KMS-11 (cell line): ENCODE data around the gene LRRC28.

ENCODE experiments used
- H2AFZ ChIP-seq: fragments of 200-600 bp; sonication (generic); 2 replicates; pipeline ENCODE4 v1.6.1; 2016; ENCODE audit warnings: antibody characterized with exemption, mixed run types, low read depth
- H3K27ac ChIP-seq: fragments of 200-600 bp; sonication (generic); 2 replicates; pipeline ENCODE4 v1.6.1; 2016; ENCODE audit warnings: mild to moderate bottlenecking, mixed run types
- H3K27me3 ChIP-seq: fragments of 200-600 bp; sonication (generic); 2 replicates; pipeline ENCODE4 v1.6.1; 2017; ENCODE audit warnings: mild to moderate bottlenecking, low read depth, mixed run types, moderate library complexity; ENCODE audit not compliant: insufficient read depth
- H3K36me3 ChIP-seq: fragments of 200-600 bp; sonication (generic); 2 replicates; pipeline ENCODE4 v1.6.1; 2017; ENCODE audit warnings: mild to moderate bottlenecking, mixed run types; ENCODE audit not compliant: insufficient read depth
- H3K4me1 ChIP-seq: fragments of 200-600 bp; sonication (generic); 2 replicates; pipeline ENCODE4 v1.6.1; 2016; ENCODE audit warnings: mild to moderate bottlenecking, low read depth, mixed run types; ENCODE audit not compliant: poor library complexity, severe bottlenecking
- H3K4me2 ChIP-seq: fragments of 200-600 bp; sonication (generic); 2 replicates; pipeline ENCODE4 v1.7.0; 2016; ENCODE audit warnings: mild to moderate bottlenecking, mixed run types
- H3K4me3 ChIP-seq: fragments of 200-600 bp; sonication (generic); IDR thresholded peaks from 2 replicates; pipeline ENCODE4 v1.6.1; 2017; ENCODE audit warnings: low read depth, low read length, mixed read lengths; ENCODE audit not compliant: insufficient read depth
- H3K79me2 ChIP-seq: fragments of 200-600 bp; sonication (generic); 2 replicates; pipeline ENCODE4 v1.6.1; 2016; ENCODE audit warnings: low read depth, mixed run types; ENCODE audit not compliant: insufficient read depth
- H3K9ac ChIP-seq: fragments of 200-600 bp; sonication (generic); 2 replicates; pipeline ENCODE4 v1.6.1; 2016; ENCODE audit warnings: mild to moderate bottlenecking, mixed run types
- H4K20me1 ChIP-seq: fragments of 200-600 bp; sonication (generic); 2 replicates; pipeline ENCODE4 v1.6.1; 2016; ENCODE audit warnings: mild to moderate bottlenecking, mixed run types; ENCODE audit not compliant: insufficient read depth
- TF ChIP-seq, protein P1 (sequence below): fragments of 200-600 bp; sonication (generic); conservative IDR thresholded peaks from 2 replicates; pipeline ENCODE4 v1.6.1; 2017; ENCODE audit warnings: low read depth, mild to moderate bottlenecking, antibody characterized with exemption, low read length, moderate library complexity, mixed read lengths

The LRRC28 gene

DNA sequence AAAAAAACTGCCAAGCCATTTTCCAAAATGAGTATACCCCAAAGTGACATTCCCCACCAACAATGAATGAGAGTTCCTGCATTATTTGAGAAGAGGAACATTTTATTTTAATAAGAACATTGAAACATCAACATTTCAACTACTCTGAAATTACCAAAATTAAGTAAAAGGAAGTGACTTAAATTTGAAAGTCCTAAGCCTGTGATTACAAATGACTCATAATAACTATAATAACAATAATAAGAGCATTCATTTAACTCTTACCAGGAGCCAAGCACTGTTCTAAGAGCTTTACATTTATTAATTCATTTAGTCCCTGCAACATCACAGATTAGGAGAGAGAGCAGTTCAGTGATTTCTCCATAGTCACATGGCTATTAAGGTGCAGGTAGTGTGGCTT lies 32.4 kb downstream of the LRRC28 start:
- no peak overlapping the region for H3K27ac ChIP-seq
- no peak overlapping the region for H3K4me2 ChIP-seq
- no peak overlapping the region for H3K9ac ChIP-seq
- H3K36me3 ChIP-seq = no peaks in the 10 kb centered on the region
- H3K27me3 ChIP-seq = no peaks in the 10 kb centered on the region
- H3K79me2 ChIP-seq = no peaks in the 10 kb centered on the region
- no peaks in the 10 kb centered on the region for H4K20me1 ChIP-seq
- TF ChIP-seq, protein P1, sequence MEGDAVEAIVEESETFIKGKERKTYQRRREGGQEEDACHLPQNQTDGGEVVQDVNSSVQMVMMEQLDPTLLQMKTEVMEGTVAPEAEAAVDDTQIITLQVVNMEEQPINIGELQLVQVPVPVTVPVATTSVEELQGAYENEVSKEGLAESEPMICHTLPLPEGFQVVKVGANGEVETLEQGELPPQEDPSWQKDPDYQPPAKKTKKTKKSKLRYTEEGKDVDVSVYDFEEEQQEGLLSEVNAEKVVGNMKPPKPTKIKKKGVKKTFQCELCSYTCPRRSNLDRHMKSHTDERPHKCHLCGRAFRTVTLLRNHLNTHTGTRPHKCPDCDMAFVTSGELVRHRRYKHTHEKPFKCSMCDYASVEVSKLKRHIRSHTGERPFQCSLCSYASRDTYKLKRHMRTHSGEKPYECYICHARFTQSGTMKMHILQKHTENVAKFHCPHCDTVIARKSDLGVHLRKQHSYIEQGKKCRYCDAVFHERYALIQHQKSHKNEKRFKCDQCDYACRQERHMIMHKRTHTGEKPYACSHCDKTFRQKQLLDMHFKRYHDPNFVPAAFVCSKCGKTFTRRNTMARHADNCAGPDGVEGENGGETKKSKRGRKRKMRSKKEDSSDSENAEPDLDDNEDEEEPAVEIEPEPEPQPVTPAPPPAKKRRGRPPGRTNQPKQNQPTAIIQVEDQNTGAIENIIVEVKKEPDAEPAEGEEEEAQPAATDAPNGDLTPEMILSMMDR = no peak
- H2AFZ ChIP-seq = no peak overlapping the region
- no peaks in the 10 kb centered on the region for H3K4me1 ChIP-seq
- H3K4me3 ChIP-seq = no peak overlapping the region

DNA sequence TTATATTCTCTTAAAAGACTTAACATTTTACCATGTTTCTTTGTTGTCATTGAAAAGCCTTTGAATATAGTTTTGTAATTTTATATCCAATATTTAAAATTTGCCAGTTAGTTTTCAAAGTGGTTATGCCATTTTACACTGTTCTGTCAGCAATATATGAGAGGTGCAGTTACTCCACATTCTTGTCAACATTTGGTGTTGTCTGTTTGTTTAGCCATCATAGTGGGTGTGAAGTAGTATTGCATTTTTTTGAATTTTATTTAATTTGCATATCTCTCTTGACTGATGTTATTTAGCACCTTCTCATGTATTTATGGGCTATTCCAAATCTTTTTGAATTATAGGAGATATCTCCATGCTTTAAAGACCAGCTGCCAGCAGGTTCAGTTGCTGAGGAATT lies 40.4 kb downstream of the LRRC28 start:
- no peaks in the 10 kb centered on the region for H3K36me3 ChIP-seq
- H3K27ac ChIP-seq = no peak overlapping the region
- no peaks in the 10 kb centered on the region for H3K4me1 ChIP-seq
- H3K79me2 ChIP-seq = no peaks in the 10 kb centered on the region
- no peak overlapping the region for H3K4me2 ChIP-seq
- H3K4me3 ChIP-seq = no peak overlapping the region
- no peak overlapping the region for H2AFZ ChIP-seq
- H3K9ac ChIP-seq = no peak overlapping the region
- H4K20me1 ChIP-seq = no peaks in the 10 kb centered on the region
- no peaks in the 10 kb centered on the region for H3K27me3 ChIP-seq
- TF ChIP-seq, protein P1 = no peak

DNA sequence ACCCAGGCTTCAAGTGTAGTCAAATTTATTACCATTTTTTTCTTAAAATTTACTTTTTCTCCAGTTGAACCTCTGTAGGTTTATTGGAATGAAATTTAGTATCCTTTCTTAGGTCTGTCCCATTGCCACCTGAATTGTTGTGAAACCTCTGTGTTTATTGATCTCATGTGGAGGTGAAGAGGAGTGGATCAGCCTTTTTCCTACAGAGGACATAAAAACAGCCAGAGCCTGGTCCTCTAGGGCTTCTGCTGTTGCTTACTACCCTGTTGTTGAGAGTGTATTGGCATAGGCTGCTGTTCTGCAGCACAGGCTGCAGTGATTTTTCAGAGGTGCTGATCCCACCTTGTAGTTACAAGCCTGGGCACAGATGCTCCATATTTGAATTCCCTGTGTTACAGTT lies 44.6 kb downstream of the LRRC28 start:
- Histone ChIP-seq H3K27me3 (no peaks in the 10 kb centered on the region), H3K4me3 (no peak overlapping the region), H3K4me2 (no peak overlapping the region)

DNA sequence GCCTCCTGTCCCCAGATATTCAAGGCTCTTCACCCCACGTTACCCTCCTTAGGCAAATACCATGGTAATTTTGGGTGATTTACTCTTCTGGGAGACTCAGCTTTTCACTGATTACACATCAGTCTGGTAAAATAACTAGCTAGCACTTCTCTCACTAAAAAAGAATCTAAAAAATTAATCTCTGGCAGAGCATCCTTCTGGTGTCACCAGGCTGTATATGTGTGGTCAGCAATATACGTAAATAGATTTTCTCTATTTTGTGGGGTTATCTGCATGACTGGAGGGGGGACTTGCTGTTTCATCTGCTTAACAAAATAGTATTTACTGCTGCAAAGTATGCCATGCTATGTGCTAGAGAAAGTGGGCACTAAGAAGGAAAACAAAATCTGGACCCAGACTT lies 45.1 kb downstream of the LRRC28 start:
- no peak overlapping the region for H3K9ac ChIP-seq
- no peaks in the 10 kb centered on the region for H3K36me3 ChIP-seq
- H3K79me2 ChIP-seq = no peaks in the 10 kb centered on the region
- H3K4me2 ChIP-seq = no peak overlapping the region
- H3K4me3 ChIP-seq = no peak overlapping the region
- no peaks in the 10 kb centered on the region for H3K27me3 ChIP-seq
- no peaks in the 10 kb centered on the region for H4K20me1 ChIP-seq
- TF ChIP-seq, protein P1 = no peak
- H2AFZ ChIP-seq = no peak overlapping the region
- H3K27ac ChIP-seq = no peak overlapping the region
- H3K4me1 ChIP-seq = no peaks in the 10 kb centered on the region

More for the DNA sequence above, 44.6 kb downstream of the LRRC28 start:
- no peak overlapping the region for H3K27ac ChIP-seq
- no peak overlapping the region for H2AFZ ChIP-seq
- TF ChIP-seq, protein P1 = no peak
- H3K4me1 ChIP-seq = no peaks in the 10 kb centered on the region
- H3K79me2 ChIP-seq = no peaks in the 10 kb centered on the region
- no peak overlapping the region for H3K9ac ChIP-seq
- no peaks in the 10 kb centered on the region for H4K20me1 ChIP-seq
- H3K36me3 ChIP-seq = no peaks in the 10 kb centered on the region
